Panc1 (cell line): ENCODE results near the gene THAP4.

Source experiments
- TCF7L2 ChIP-seq: IDR thresholded peaks from 2 replicates; pipeline ENCODE4 v1.6.1; 2011; ENCODE audit warnings: mild to moderate bottlenecking, low read depth, low read length, inconsistent platforms
- TF ChIP-seq, protein P1 (sequence below): fragments of 450-650 bp; IDR thresholded peaks from 2 replicates; pipeline ENCODE4 v1.5.1; 2017; ENCODE audit warnings: mild to moderate bottlenecking

DNA sequence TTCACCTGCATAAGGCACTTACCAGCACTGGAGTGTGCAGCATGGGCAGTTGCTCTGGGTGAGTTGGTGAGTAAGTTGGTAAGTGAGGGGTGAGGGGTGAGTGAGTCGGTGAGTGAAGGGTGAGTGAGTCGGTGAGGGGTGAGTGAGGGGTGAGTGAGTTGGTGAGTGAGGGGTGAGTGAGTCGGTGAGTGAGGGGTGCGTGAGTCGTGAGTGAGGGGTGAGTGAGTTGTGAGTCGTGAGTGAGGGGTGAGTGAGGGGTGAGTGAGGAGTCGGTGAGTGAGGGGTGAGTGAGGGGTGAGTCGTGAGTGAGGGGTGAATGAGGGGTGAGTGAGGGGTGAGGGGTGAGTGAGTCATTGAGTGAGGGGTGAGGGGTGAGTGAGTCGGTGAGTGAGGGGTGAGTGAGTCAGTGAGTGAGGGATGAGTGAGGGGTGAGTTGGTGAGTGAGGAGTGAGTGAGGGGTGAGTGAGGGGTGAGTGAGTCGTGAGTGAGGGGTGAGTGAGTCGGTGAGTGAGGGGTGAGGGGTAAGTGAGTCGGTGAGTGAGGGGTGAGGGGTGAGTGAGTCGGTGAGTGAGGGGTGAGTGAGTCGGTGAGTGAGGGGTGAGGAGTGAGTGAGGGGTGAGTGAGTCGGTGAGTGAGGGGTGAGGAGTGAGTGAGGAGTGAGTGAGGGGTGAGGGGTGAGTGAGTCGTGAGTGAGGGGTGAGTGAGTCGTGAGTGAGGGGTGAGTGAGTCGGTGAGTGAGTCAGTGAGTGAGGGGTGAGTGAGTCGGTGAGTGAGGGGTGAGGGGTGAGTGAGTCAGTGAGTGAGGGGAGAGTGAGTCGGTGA, 17.1 kb downstream of the THAP4 start:
- TF ChIP-seq, protein P1, sequence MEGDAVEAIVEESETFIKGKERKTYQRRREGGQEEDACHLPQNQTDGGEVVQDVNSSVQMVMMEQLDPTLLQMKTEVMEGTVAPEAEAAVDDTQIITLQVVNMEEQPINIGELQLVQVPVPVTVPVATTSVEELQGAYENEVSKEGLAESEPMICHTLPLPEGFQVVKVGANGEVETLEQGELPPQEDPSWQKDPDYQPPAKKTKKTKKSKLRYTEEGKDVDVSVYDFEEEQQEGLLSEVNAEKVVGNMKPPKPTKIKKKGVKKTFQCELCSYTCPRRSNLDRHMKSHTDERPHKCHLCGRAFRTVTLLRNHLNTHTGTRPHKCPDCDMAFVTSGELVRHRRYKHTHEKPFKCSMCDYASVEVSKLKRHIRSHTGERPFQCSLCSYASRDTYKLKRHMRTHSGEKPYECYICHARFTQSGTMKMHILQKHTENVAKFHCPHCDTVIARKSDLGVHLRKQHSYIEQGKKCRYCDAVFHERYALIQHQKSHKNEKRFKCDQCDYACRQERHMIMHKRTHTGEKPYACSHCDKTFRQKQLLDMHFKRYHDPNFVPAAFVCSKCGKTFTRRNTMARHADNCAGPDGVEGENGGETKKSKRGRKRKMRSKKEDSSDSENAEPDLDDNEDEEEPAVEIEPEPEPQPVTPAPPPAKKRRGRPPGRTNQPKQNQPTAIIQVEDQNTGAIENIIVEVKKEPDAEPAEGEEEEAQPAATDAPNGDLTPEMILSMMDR: no peak
- TF ChIP-seq TCF7L2: no peak
